Erythroblast (primary cell): ENCODE results near the gene OR2F1.

Experiments used
- DNase-seq, 2 experiments: peaks; one replicate each; lab custom pipeline; 2025; lab: John Stamatoyannopoulos, UW
- GATA1 ChIP-seq: IDR thresholded peaks from 2 replicates; pipeline ENCODE4 v1.6.1; 2011; ENCODE audit warnings: low read depth, mild to moderate bottlenecking, control low read depth, low read length, moderate library complexity
- POLR2A ChIP-seq: IDR thresholded peaks from 2 replicates; pipeline ENCODE4 v1.6.1; 2011; ENCODE audit warnings: mild to moderate bottlenecking, low read length

The OR2F1 gene

GRCh38 chr7:143954544-143954943 lies at the start of gene OR2F1:
TSS of gene OR2F1 (plus strand) at chr7:143954844. CDS start at chr7:143959971, 5,127 bp downstream.
- DNase-seq, result no peak
- TF ChIP-seq POLR2A (no peak), GATA1 (no peak)

DNA sequence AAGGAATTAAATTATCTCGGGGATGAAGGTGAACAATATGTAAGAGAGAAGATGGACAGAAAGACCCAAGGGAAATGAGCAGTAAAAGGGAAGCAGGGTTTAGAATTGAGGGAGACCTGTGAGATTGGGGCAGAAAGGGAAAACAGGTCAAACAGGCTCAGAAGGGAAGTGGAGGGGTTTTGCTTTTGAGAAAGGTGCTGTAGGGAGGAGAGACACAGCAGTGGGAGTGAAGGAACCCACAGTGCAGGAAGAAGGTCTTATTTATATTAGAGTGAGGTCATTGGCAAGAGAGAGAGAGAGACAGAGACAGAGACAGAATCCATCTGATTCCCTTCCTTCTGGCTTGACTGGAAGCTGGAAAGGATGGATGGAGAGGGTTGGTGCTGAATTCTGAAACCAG lies 49.1 kb upstream of the OR2F1 start:
- TF ChIP-seq GATA1 (no peak), POLR2A (no peak)
- DNase-seq, result no peak

DNA sequence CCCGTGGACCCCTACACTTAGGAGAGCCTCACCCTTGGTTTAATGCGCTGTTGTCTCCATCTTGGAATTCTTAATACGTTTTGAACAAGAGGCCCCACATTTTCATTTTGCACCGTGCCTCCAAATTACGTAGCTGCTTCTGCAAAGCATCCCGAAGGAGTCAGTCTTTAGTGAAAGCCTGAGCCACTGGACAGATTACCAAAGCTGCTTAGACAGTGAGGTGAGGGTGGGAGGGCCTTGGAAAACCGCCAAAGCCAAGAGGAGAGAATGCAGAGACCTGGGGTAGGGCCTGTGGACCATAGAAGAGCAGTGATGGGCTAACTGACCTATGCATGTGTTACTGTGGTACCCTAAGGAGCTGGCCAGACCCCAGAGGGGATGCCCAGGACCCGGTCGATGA lies 48.5 kb upstream of the OR2F1 start:
- no peak for DNase-seq
- TF ChIP-seq GATA1, result no peak
- TF ChIP-seq POLR2A, result no peak

DNA sequence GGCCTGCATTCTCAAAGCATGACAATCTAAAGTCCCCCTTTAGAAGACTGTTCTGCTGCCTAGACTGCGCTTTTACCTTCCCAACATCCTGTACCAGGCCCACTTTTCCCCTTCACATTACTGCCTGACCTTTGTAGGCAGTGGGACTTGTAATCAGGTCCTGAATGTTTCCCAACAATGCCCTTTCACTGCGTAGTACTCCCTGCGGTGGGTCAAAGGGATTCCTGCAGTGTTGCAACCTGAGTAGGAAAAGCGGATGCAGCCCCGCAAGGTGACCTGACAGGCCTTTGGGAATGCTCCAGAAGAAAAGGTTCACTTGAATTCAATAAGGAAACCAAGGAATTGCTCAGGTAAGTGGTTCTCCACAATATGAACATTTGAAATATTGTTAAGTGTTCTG lies 47.7 kb upstream of the OR2F1 start:
- DNase-seq, result no peak
- no peak for TF ChIP-seq POLR2A
- TF ChIP-seq GATA1, result no peak

DNA sequence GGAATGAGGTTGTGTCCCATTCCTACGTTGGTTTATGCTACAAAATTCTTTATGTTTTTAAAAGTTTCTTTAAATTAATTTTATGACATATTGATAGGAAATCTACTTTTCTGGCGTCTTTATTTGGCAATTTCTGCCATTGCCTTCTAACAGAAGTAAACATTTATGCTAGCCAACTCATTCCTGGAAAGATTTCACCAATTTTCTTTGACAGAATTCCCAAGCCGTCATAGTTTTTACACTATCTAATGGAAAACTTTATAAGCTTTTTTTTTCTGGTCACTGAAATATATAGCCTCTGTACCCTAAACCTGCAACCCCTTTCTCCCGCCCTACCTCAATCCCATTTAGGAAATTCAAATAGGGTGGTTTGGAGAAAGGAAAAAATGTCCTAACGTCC lies 46.5 kb upstream of the OR2F1 start:
- TF ChIP-seq POLR2A (no peak), GATA1 (no peak)
- no peak for DNase-seq

GRCh38 chr7:143909863-143910262 lies 44.8 kb upstream of the OR2F1 start:
- no peak for DNase-seq
- no peak for TF ChIP-seq POLR2A
- TF ChIP-seq GATA1, result no peak

DNA sequence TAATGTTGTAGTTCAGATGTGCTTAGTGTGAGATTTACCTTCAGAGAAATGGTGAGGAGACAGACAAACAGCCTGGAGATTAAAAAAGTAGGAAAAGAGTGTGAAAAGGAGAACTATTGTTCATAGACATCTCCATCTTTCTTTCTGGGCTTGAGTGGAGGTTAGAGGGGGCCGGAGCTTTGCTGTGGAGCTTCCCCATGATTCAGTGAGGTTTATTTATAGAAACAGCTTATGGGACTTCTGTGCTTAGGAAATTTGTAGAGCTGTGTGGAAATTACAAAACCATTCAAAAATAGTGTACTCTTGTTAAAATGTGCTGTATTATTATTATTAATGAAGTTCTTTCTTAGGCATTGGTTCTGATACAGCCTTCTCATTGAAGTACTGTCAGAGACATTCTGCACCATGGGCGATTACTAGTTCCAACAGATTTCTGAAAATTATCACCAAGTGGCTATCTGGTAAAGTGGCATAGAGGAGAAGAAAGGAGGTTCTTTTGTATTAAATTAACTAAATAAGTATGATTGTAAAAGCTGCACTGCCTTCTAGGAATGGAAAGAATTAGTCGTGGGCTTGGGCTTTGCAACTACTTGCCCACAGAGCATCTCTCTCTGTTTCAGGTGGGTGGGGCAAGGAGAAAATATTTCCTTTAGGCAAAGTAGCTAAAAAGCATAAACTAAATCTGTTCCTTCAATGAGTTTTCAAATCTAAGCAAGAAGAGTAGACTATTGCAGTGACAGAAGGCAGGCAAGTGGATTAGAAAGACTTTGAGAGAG lies 44.0 kb upstream of the OR2F1 start:
- DNase-seq, result no peak
- no peak for TF ChIP-seq POLR2A
- no peak for TF ChIP-seq GATA1

- TF ChIP-seq POLR2A (no peak), GATA1 (no peak)
- no peak for DNase-seq
These were observed 40.6 kb upstream of the OR2F1 start for GRCh38 chr7:143913945-143914615.

- DNase-seq, result no peak
- TF ChIP-seq GATA1 (no peak), POLR2A (no peak)
These were observed 39.5 kb upstream of the OR2F1 start for GRCh38 chr7:143914938-143915652.

DNA sequence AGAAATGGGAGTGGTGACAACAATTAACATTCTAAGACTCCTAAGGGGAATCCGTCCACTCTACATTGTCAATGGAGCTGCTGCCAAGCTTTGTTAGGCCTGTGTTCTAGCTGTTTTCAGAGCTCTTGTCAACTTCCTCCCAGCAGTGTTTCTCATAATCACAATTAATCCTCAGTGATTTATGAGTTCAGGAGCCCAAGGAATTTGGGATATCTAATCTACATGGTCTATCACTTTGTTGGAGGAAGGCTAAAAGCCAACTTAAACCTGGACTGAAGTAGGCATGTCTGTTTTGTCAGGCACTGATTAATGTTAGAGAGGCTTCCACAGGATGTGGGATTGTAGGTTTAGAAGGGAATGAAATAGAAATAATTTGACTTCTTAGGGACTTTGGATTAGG lies 29.8 kb upstream of the OR2F1 start:
- no peak for TF ChIP-seq GATA1
- TF ChIP-seq POLR2A, result no peak
- no peak for DNase-seq

GRCh38 chr7:143929224-143929920 lies 25.3 kb upstream of the OR2F1 start:
- no peak for DNase-seq
- TF ChIP-seq POLR2A, result no peak
- TF ChIP-seq GATA1, result no peak

GRCh38 chr7:143931739-143932138 lies 22.9 kb upstream of the OR2F1 start:
- no peak for DNase-seq

More at GRCh38 chr7:143931739-143932138, 22.9 kb upstream of the OR2F1 start:
- TF ChIP-seq GATA1 (no peak), POLR2A (no peak)
